A673 (cell line): ENCODE data around the gene COPS9.

Source experiments
- CTCF ChIP-seq: fragments of 300-800, 200-600 bp; sonication (generic); conservative IDR thresholded peaks from 2 replicates; pipeline ENCODE4 v1.5.1; 2017; ENCODE audit warnings: low read depth, mild to moderate bottlenecking, antibody characterized with exemption, low read length, moderate library complexity, mixed read lengths
- EZH2 ChIP-seq: fragments of 200-600 bp; sonication (generic); IDR thresholded peaks from 2 replicates; pipeline ENCODE4 v1.6.1; 2017; ENCODE audit warnings: borderline replicate concordance, low read depth, mild to moderate bottlenecking, mixed read lengths, antibody characterized with exemption, low read length; ENCODE audit not compliant: poor library complexity, severe bottlenecking

GRCh38 chr2:240135706-240136012, 446 bp downstream of the COPS9 start:
- TF ChIP-seq CTCF (no peak), EZH2 (no peak)
